Activated CD4-positive, alpha-beta T cell treated with anti-CD3 and anti-CD28 coated beads, Interleukin-2, amount 50 U/mL, for 24 hours (primary cell): ENCODE measurements around the gene CST9L.

ENCODE experiments used
- DNase-seq, 2 donors: peaks; one replicate each; pipeline ENCODE4 v3.0.0-alpha.2; 2020; ENCODE audit warnings: low read depth in 1 of 2, low spot score in 1 of 2

CST9L gene

GRCh38 chr20:23568320-23568970 is at the start of gene CST9L:
Gene CST9L (minus strand): TSS chr20:23568484. CDS start chr20:23568450, 34 bp downstream.
- DNase-seq: no peak

- DNase-seq: no peak
Observed at GRCh38 chr20:23614163-23614562, 45.9 kb upstream of the CST9L start.

GRCh38 chr20:23613676-23614075 is 45.4 kb upstream of the CST9L start:
- no peak for DNase-seq

GRCh38 chr20:23612396-23612795 is 44.1 kb upstream of the CST9L start:
- no peak for DNase-seq

- DNase-seq: no peak
Observed at GRCh38 chr20:23609486-23610109, 41.3 kb upstream of the CST9L start.

- DNase-seq: no peak
Observed at GRCh38 chr20:23608251-23608846, 40.1 kb upstream of the CST9L start.

- no peak for DNase-seq
Observed at GRCh38 chr20:23607497-23608245, 39.4 kb upstream of the CST9L start.

GRCh38 chr20:23606652-23607049 is 38.4 kb upstream of the CST9L start:
- peak; percentile 45 to 49 for DNase-seq

- no peak for DNase-seq
Observed at GRCh38 chr20:23605867-23606651, 37.8 kb upstream of the CST9L start, which contains the start of gene CST9. Gene CST9 (minus strand): TSS chr20:23605917. CDS start chr20:23605864, 53 bp downstream.

- no peak for DNase-seq
Observed at GRCh38 chr20:23604306-23604705, 36.0 kb upstream of the CST9L start.

GRCh38 chr20:23603321-23603720 is 35.0 kb upstream of the CST9L start:
- no peak for DNase-seq

- no peak for DNase-seq
Observed at GRCh38 chr20:23602699-23603098, 34.4 kb upstream of the CST9L start.

GRCh38 chr20:23602241-23602640 is 34.0 kb upstream of the CST9L start:
- no peak for DNase-seq

GRCh38 chr20:23601715-23602114 is 33.4 kb upstream of the CST9L start:
- no peak for DNase-seq

GRCh38 chr20:23598481-23598880 is 30.2 kb upstream of the CST9L start:
- no peak for DNase-seq

GRCh38 chr20:23596579-23597250 is 28.4 kb upstream of the CST9L start:
- DNase-seq: no peak

GRCh38 chr20:23595941-23596340 is 27.7 kb upstream of the CST9L start:
- no peak for DNase-seq

- no peak for DNase-seq
Observed at GRCh38 chr20:23588434-23589403, 20.4 kb upstream of the CST9L start.

GRCh38 chr20:23587631-23588030 is 19.3 kb upstream of the CST9L start:
- DNase-seq: no peak
